ENCODE results near the gene SMOC1. TPM values are rescaled to one million over a fixed set of nuclear protein-coding genes. Genes with fewer than 3 reads are reported as not detected.

Gene SMOC1
- total RNA-seq, 1 donor from 2014 or later, result 75.6 TPM

DNA sequence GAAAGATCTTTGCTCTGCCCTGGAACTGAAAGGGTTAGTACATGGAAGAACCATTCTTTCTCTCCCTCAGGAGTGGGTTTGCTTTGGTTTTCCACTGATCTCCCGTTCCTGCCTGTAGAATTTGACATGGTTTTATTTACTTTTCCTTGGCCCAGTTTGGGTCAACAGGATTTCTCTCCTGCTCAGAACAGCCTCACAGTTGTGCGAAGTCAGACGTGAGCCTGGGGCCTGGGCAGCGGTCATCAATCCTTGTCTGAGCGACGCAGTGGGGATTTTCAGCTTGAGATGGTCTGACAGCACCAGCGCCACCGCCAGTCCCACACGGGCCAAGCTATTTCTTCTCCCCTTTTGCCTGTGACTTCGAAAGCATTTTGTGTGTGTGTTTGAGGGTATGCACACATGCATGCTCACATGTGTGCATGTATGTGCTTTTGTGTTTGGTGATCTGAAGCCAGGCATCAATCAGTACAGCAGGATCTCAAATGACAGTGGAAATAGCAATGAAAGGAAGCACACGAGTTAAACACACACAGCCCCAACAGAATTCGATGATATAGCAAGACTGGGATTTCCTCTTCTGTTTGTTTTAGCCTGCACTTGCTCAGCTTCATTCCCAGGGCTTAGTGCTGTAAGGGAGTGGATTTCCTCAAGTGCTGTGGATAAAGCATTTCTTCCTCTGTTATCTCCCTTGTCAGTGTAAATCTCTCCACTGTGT, 58.3 kb downstream of the SMOC1 start:
- ATAC-seq, result peak; percentile 75

DNA sequence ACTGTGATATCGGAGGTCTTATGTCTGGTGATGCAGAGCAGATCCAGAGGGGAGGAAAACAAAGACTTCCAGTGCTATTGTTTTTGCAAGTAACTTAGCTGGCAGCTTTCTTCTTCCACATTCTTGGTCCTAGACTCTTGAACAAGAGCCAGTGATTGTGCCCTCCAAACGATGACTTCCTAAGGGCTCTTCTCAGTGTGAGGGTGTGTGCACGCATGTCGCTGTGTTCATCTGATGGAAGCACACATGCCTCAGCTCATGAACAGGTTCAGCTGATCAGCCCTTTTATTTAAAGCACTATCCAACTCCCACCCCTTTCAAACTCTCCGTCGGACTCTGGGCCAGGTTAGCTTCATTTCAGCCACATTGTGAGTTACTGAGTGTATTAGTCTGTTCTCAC, 59.5 kb downstream of the SMOC1 start:
- no peak for ATAC-seq
- DNase-seq (ENCODE audit: low spot score), result no peak

More for the DNA sequence above, 58.3 kb downstream of the SMOC1 start:
- DNase-seq (ENCODE audit: low spot score), result peak; percentile 70

DNA sequence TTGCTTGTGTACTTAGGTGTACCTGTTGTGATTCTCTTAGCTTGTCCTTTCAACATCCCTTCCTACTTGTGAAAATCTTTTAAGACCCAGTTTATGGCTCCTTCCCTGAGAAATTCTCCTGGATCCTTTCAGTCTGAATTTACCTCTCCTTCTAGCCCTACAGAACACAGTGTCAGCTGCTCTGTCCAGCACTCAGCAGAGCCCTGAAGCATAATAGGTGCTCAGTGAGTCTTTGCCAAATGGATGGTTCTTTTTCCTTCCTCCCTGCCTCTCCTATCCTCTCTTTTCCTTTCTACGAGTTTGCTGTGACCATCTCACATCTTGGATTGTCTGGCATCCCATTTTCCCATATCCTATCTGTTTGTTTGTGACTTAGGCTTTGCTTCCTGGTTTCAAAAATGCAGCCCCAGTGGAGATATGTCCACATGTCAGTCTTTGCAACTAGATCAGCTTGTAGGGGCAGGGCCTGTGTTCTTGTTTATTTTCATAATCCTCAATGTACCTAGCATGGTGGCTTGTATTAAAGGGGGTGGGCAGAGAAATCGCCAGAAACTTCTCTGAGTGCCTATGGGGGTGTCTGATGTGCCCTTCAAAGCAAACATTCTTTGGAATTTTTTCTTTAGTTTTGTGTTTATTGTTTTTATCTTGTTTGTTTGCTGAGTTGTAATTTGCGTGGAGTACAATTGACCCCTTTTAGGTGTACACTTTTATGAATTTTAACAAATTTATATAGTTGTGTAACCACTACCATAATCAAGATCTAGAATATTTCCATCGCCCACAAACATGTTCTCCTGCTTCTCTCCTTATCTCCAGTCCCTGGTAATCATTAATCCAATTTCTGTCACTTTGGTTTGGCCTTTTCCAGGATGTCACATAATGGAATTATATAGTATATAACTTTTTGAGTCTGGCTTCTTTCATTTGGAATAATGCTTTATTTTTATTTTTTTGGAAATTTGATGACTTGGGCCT, 62.8 kb downstream of the SMOC1 start:
- ATAC-seq (peak; percentile 66), DNase-seq (ENCODE audit: low spot score) (no peak)

DNA sequence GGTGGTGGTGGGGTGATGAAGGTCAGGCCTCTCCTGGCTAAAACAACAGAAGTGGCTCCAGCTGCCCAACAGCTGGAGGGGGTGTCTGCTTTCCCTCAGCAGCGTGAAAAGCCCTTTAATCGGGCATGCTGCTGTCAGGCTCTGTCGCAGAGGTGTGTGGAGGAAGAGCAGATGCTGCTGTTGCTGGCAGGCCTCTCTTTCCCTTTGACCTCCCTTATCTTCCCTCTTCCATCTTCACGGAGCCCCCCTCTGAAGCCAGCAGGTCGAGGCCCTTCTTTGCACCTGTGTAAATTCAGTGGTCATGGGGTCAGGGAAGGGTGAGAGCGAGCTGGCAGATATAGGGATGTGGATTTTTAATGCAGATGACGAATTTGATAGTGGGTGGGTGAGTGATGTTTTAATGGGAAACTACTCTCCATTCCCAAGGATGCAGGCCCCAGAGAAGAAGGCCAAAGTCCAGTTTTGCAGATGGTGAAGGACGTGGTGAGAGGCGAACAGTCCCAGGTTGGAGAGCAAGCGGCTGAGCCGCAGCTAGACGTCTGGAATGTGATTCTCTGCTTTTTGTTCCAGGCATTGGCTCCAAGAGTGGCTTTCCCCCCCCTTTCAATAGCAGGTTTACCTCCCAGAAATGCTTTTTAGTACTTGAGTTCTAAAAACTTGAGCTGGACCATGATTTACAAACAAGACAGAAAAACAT, 64.0 kb downstream of the SMOC1 start:
- ATAC-seq, result peak; percentile 21
- no peak for DNase-seq (ENCODE audit: low spot score)

DNA sequence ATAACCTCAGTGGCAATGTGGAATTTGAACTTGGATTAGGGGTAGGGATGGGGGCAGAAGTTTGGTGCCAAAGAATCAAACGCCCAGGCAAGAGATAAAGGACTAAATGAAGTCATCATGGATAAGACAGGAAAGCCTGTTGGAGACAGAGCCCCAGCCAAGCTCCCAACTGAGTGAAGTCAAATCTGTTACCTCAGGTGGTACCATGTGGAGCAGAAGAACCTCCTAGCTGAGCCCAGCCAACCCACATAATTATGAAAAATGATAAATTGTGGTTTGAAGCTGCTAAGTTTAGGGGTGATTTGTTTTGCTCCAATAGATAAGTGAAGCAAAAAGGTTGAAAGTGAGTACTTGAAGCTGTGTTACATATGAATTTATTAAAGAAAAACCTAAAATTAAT, 66.1 kb downstream of the SMOC1 start:
- DNase-seq (ENCODE audit: low spot score) (no peak), ATAC-seq (no peak)

DNA sequence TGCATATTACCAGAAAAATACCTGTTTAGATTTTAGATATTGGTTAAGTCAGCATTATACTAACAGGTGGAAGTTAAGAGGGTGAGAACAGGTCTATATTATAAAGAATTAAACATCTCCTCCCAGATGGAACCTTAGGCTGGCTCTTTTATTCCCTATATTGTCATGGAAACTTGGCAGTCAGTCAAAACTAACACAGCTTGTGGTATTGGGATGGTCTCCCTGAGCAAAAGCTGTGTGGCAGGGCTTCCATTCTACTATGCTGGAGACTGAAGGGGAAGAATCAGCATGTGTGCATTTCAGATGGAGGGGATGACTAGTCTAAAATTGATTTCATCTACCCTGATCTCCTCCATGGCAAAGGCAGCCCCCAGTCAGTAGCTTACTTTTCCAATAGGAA, 66.7 kb downstream of the SMOC1 start:
- DNase-seq (ENCODE audit: low spot score), result no peak
- peak; percentile 19 for ATAC-seq

DNA sequence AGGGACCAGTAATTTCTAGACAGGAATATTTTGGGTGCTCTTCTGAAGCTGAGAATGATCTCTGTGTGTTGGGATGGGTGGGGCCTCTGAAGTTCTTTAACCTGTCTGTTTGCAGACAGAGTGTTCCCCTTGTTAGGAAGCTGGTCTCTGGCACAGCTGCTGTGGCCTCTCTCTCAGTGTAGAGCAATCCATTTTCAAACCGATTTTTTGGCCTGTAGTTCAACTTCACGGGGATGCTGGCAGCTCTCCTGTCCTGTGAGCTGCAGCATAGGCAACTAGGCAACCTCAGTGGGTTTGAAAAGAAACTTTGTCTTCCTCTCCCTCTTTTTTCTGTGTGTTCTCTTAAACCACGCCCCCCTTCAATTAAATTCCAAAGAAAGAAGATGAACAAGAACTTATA, 69.1 kb downstream of the SMOC1 start:
- DNase-seq (ENCODE audit: low spot score), result peak; percentile 84
- ATAC-seq, result peak; percentile 84

DNA sequence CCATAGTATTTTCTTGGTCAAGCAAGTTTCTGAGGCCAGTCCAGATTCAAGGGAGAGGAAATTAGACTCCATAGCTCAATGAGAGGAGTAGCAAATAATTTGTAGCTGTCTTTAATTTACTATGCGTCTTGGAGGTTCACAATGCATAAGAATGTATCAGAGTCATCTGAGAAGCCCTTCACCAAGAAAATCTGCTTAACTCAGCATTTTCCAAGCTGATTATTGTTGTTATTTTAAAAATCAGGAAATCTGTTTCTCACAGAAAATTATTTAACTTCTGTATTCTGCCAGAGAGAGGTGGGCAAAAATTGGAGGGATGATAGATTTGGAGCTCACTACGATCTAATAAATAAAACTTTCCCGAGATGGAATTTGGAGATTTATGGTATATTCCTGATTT, 72.0 kb downstream of the SMOC1 start:
- no peak for DNase-seq (ENCODE audit: low spot score)
- ATAC-seq, result no peak

DNA sequence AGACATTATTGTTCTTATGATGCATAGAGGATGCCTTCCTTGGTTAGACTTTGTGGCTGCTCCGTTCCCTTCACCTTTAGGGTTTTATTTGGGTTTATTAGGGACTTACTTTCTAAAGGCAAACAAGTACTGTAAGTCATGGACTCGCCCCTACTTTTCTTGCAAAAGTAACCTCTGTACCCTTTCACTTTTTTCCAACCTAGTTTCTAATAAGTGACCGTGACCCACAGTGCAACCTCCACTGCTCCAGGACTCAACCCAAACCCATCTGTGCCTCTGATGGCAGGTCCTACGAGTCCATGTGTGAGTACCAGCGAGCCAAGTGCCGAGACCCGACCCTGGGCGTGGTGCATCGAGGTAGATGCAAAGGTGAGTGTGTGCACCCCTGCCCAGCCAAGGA, 72.7 kb downstream of the SMOC1 start:
- ATAC-seq (no peak), DNase-seq (ENCODE audit: low spot score) (no peak)

DNA sequence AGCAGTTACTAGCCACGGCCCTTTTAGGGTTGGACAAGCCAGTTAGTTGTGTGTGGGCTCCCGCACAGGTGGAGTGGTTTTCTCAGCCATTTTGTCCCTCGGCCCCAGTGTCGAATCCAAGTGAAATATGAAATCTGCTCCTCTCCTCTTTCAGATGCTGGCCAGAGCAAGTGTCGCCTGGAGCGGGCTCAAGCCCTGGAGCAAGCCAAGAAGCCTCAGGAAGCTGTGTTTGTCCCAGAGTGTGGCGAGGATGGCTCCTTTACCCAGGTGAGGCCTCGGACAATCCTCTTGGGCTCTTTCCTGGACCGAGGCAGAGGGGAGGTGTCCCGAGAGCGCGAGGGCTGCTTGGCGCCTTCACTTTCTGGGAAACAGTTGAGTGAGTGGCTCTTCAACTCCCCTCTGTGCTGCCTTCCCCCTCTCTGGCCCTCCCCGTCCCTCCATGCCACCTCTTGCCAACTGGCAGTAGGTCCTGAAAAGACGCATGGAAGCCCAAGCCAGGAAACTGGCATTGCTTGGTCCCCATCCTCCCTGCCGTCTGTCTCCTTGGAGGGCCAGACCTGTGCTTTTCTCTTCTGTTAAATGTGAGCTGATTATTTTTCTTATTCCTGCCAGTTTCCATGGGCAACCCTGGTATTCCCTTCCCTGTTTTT, 74.2 kb downstream of the SMOC1 start:
- ATAC-seq (no peak), DNase-seq (ENCODE audit: low spot score) (no peak)

DNA sequence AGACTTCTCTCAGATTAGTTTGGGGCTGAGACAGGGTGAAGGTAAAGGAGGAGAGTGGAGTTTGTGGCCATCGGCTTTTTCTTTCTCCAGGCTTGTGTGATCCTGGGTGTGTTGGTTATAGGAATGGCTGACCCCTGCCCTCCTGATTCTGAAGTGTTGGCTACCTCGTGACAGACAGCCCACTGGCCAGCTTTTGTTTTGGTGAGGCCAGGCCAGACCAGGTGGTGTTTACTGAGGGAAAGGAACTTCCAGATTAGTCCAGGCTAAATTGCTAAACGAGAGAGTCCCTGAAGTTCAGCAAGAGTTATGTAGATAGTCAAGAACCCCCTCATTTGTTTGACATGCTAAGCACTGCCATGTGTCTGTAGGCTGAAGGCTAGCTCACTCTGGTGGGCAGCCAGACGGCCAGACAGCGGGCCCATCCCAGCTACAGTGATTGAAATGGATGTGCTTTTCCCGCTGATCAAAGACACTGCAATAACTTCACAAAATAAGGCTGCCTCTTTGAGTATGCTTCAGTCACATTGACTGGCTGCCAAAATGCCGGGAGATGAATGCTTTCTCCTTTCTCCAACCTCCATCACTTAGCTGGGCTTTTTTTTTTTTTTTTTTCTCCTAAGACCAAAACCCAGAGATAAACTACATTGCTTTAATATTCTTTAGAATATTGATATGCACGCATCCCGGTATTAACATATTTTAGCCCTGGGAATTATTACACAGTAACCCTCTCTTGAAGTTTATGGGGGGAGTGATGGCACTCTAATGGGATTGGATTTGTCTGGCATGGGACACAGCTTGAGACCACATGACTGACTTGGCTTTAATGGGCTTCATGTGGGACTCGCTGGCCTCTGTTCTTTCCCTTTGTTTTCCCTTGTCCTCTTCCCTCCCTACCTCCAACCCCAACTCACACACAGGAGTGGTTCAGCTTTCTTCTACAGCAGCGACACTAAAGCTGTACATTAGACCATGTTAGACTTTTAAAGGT, 76.9 kb downstream of the SMOC1 start:
- DNase-seq (ENCODE audit: low spot score), result no peak
- peak; percentile 61 for ATAC-seq

DNA sequence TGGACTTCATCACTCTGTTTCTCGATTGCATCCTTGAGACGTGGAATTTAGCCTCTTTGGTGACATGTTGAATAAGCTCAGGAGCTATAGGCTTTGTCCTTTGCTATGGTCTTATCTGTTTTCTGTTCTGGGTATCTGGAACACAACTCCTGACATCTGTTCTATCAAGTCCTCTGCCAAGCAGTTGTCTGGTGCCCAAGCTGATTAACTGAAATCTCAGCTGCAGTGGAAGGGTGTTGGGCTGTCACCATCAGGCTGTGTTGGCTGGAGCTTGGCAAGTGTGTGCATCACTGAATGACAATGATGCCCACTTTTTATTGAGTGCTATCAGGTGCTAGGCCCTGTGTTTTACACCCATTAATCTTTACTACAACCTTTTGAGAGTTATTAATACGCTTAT, 77.8 kb downstream of the SMOC1 start:
- no peak for ATAC-seq
- no peak for DNase-seq (ENCODE audit: low spot score)

DNA sequence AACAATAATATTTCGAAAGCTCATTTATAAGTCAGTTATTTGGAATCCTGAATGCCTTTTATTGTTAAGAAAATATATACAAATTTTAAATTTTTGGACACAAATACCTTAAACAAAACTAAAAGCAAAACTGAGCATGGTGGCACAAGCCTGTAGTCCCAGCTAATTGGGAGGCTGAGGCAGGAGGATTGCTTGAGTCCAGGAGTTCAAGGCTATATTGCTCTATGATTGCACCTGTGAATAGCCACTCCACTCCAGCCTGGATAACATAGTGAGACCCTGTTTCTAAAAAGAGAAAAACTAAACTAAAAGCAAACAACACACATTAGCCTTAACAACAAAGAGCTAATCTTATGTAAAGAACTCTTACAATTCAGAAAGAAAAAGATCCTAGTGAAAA, 78.8 kb downstream of the SMOC1 start:
- ATAC-seq, result no peak

DNA sequence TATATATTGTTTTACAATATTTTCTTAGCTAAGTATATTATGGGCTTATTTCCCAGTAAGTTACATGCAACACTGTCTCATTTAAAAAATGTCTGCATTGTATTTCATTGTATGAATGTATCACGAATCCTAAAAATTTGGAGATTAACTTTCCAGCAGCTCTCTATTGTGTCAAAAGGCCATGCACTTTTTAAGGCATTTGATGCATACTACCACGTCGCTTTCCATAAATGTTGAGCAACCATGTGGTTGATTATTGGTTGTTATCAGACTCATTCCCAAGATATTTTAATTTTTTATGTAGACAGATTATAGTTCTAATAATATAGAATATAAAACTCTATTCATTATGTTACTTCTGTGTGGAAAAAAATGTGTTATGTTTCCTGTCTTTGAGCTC, 79.9 kb downstream of the SMOC1 start:
- ATAC-seq (no peak), DNase-seq (ENCODE audit: low spot score) (no peak)

More for the DNA sequence above, 78.8 kb downstream of the SMOC1 start:
- no peak for DNase-seq (ENCODE audit: low spot score)

DNA sequence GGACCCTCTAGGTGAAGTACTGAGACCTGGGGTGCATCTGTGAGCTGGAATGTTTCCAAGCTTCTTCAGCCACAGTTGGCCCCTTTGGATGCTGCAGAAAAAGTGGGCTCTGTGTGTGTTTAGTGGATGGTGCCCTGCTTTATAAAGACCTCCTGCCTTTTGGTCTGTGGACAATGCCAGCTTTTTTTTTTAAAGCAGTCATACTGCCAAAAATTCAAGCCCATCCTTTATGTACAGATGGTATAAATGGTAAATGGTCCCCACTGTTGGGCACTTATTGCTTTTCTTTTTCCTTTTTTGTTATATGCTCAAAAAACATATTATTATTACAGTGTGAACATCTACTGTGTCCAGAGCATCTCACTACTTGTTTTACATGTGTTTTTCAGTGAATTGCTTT, 81.1 kb downstream of the SMOC1 start:
- DNase-seq (ENCODE audit: low spot score), result no peak
- no peak for ATAC-seq

DNA sequence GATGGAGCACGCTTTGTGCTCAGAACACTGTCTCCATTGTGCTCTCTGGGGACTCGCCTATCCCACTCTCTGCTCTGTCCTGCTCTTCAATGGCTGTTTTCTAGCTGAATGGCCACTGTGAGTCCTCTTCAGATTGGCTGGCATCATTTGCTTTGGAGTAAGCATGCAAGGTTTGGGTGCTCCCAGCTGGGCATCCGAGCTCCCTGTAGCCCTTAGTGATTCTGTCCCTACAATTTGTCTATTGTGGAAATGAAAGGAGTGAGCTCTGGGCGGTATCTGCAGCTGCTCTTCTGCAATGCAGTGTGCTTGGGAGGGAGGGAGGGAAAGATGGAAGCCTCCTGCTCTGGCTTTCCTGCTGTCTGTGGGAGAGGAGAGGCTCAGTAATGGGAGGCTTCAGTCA, 84.8 kb downstream of the SMOC1 start:
- ATAC-seq (no peak), DNase-seq (ENCODE audit: low spot score) (no peak)

DNA sequence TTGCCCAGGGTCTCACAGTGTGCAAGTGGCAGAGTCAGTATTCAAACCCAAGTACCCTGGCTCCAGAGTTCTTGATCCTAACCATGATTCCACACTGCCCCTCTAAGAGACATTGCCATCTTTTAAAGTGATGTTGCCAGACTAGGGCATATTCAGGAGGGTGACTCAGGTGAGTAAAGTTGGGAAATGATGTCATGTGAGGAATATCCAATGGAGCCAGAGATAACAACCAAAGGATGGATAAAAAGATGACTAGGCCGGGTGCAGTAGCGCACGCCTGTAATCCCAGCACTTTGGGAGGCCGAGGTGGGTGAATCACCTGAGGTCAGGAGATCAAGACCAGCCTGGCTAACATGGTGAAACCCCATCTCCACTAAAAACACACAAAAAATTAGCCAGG, 85.6 kb downstream of the SMOC1 start:
- ATAC-seq, result no peak
- no peak for DNase-seq (ENCODE audit: low spot score)

DNA sequence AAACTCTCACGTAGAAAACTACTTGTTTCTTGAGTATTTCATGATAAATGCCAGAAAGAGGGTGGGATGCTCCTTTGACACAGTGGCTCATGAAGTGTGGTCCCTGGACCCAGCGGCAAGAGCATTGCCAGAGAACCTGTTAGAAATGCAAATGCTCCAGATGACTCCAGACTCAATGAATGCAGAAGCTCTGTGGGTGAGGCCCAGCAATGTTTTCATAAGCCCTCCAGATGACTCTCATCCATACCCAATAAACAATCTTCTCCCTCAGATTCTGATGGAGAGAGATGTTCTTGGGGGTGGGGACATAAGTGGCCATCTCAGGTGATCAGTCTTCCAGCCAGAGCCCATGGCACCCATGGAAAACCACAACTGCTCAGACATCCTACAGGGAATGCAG, 88.9 kb downstream of the SMOC1 start:
- DNase-seq (ENCODE audit: low spot score) (no peak), ATAC-seq (no peak)

DNA sequence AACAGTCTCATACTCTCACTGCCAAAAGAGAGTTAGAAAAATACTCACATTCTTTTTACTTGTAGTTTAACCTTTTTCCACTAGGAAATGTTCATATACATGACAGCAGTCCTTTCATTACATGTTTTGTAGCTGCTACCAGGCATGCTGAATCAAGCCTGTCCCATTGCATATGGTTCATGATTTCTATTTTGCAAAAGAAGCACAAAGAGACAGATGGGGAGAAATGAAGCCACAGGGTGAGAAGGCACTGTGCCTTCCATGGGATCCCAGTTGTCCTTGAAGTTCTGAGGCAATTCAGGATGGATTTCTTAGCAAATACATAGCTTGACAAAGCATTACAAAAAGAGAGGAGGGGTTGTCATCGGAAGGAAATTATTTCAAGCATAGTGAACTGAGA, 89.5 kb downstream of the SMOC1 start:
- DNase-seq (ENCODE audit: low spot score) (no peak), ATAC-seq (no peak)

DNA sequence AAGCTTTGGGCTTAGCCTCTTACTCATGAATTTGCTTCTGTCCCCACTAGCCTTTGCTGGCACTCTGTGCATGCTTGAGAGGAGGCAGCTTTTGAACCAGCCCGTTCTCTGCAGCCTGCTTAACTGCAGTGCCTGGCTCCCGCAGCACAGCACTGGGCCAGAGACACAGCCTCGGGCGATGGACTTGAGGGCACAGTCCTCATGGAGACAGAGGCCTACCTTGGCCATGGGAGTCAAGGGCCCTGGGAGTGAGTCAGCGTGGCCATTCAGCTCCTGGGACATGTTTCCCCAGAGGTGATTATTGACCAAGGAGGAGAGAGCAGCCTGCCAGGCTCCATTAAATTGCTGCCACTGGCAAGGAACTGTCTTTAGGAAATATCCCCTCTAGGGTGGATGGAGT, 93.5 kb downstream of the SMOC1 start:
- DNase-seq (ENCODE audit: low spot score) (no peak), ATAC-seq (peak; percentile 65)

Data from left lobe of liver (tissue), 2 donors.